ENCODE results near the gene WAC. TPM values are rescaled to one million over a fixed set of nuclear protein-coding genes. Genes with fewer than 3 reads are reported as not detected.
"Not testable (repeated sequence)": the region's sequence is repeated elsewhere in the genome, so short reads cannot be mapped to it uniquely, and the experiment has no call there.

WAC gene
- total RNA-seq, 2 donors from 2014 or later: 43.8 to 58.3 TPM

DNA sequence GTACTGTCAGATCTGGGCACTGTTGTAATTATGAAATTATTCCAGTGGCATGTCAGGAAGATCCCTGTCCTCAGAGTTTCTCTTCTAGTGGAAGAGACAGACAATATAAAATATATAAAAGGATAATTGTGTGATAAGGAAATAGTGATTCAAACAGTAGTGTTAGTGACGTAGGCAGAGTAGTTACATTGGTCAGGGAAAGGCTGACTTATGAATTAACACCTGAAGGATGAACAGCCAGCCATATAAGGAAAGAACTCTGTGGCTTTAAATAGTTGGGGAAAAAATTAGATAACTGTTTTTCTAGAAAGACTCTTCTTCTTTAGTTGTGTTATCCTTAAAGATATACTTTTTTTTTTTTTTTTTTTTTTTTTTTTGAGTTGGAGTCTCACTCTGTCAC is 37.7 kb downstream of the WAC start:
- Histone ChIP-seq H3K27ac (no peak overlapping the region), H3K27me3 (no peaks in the 10 kb centered on the region), H3K9me3 (no peaks in the 10 kb centered on the region), H3K4me1 (peaks cover 49% of the 10 kb centered on the region), H3K4me3 (no peak overlapping the region), H3K36me3 (replicated peaks in 1 of 2; ENCODE audit: insufficient read depth in 1 of 2, low read depth in 2 of 2) (no peaks in the 10 kb centered on the region)
- TF ChIP-seq, protein P1, sequence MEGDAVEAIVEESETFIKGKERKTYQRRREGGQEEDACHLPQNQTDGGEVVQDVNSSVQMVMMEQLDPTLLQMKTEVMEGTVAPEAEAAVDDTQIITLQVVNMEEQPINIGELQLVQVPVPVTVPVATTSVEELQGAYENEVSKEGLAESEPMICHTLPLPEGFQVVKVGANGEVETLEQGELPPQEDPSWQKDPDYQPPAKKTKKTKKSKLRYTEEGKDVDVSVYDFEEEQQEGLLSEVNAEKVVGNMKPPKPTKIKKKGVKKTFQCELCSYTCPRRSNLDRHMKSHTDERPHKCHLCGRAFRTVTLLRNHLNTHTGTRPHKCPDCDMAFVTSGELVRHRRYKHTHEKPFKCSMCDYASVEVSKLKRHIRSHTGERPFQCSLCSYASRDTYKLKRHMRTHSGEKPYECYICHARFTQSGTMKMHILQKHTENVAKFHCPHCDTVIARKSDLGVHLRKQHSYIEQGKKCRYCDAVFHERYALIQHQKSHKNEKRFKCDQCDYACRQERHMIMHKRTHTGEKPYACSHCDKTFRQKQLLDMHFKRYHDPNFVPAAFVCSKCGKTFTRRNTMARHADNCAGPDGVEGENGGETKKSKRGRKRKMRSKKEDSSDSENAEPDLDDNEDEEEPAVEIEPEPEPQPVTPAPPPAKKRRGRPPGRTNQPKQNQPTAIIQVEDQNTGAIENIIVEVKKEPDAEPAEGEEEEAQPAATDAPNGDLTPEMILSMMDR (IDR thresholded peaks at IDR 0.05): no peak
- no peak for TF ChIP-seq POLR2A (IDR thresholded peaks at IDR 0.05)
- intact Hi-C loops (cut with DNase I): no loop called here
- ATAC-seq: no peak
- WGBS, 2 donors: 67 to 83% methylated on average over 1 of the region's 1 CpG
- DNase-seq: no peak

DNA sequence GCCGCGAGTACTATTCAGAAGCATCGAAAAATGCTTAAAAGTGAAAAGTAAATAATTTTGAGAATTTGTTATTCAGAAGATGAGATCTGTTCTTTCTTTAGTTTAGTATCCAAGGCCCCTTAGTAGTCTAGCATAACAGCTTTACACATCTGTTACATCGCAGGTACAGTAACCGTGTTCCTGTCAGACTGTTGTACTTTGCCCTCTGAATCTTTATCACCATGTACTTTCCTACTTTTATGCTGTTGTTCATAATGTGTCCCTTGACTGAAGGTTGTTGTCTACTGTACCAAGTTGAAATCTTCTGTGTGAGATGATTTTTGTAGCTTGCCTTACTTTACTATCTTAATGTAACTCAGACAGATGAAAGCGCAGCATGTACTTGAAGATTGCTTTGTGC is 38.3 kb downstream of the WAC start:
- Histone ChIP-seq H3K36me3 (replicated peaks in 1 of 2; ENCODE audit: insufficient read depth in 1 of 2, low read depth in 2 of 2) (no peaks in the 10 kb centered on the region), H3K4me1 (peaks cover 49% of the 10 kb centered on the region), H3K9me3 (no peaks in the 10 kb centered on the region), H3K4me3 (no peak overlapping the region), H3K27me3 (no peaks in the 10 kb centered on the region), H3K27ac (no peak overlapping the region)
- no peak for ATAC-seq
- 76 to 82% methylated on average over 6 of the region's 6 CpGs for WGBS, 2 donors
- no peak for DNase-seq
- intact Hi-C loops (cut with DNase I): no loop called here
- TF ChIP-seq POLR2A (IDR thresholded peaks at IDR 0.05): no peak

DNA sequence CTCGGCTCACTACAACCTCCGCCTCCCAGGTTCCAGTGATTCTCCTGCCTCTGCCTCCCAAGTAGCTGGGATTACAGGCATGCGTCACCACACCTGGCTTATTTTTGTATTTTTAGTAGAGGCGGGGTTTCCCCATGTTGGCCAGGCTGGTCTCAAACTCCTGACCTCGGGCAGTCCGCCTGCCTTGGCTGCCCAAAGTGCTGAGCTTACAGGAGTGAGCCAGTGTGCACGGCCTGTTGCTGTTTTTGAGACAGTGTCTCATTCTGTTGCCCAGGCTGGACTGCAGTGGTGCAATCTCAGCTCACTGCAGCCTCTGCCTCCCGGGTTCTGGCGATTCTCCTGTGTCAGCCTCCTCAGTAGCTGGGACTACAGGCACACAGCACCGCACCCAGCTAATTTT is 41.3 kb downstream of the WAC start:
- H3K9me3 ChIP-seq; H3K27ac ChIP-seq; intact Hi-C loops (cut with DNase I); DNase-seq; ATAC-seq; H3K36me3 ChIP-seq (replicated peaks in 1 of 2; ENCODE audit: insufficient read depth in 1 of 2, low read depth in 2 of 2); H3K27me3 ChIP-seq; H3K4me3 ChIP-seq: not testable (repeated sequence)
- peaks cover 48% of the 10 kb centered on the region for H3K4me1 ChIP-seq
- 91 to 96% methylated on average over 8 to 10 of the region's 10 CpGs for WGBS, 2 donors

DNA sequence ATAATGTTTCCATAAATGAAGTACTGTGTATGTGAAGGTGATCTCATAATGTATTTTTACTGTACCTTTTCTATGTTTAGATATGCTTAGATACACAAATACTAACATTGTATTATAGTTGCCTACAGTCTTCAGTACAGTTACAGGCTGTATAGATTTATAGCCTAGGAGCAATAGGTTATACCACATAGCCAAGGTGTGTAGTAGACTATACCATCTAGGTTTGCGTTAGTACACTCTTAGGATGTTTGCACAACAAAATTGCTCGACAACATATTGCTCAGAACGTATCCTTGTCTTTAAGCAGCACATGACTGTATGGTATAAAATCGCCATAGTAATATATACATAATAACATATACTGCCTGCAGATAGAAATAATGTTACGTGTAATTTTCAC is 42.9 kb downstream of the WAC start:
- Histone ChIP-seq H3K27ac (no peak overlapping the region), H3K4me3 (no peak overlapping the region), H3K27me3 (no peaks in the 10 kb centered on the region), H3K4me1 (peaks cover 43% of the 10 kb centered on the region), H3K36me3 (replicated peaks in 1 of 2; ENCODE audit: insufficient read depth in 1 of 2, low read depth in 2 of 2) (no peaks in the 10 kb centered on the region), H3K9me3 (no peaks in the 10 kb centered on the region)
- no peak for DNase-seq
- 66 to 71% methylated on average over 5 of the region's 5 CpGs for WGBS, 2 donors
- no peak for ATAC-seq
- intact Hi-C loops (cut with DNase I): no loop called here
- TF ChIP-seq POLR2A (IDR thresholded peaks at IDR 0.05): no peak
- TF ChIP-seq, protein P1 (IDR thresholded peaks at IDR 0.05): no peak

DNA sequence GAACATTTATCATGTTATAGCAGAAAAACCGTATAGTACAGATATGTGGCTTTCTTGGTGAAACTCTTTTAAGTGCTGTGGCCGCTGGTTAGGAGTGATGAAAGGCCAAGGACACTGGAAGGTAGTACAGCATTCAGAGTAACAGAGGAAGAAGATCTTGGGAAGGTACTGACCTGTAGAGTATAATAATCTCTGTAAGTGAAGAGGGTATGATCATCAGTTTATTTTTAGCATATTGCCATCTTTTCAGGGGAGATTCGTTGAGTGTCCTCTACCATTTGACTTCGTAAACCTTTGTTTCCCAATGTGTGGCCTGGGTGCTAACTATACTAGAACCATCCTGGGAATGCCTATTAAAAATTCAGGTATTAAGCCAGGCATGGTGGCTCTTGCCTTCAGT is 44.6 kb downstream of the WAC start:
- 68 to 72% methylated on average over 4 of the region's 4 CpGs for WGBS, 2 donors
- Histone ChIP-seq H3K36me3 (replicated peaks in 1 of 2; ENCODE audit: insufficient read depth in 1 of 2, low read depth in 2 of 2) (no peaks in the 10 kb centered on the region), H3K4me3 (no peak overlapping the region), H3K4me1 (peaks cover 47% of the 10 kb centered on the region), H3K27ac (no peak overlapping the region), H3K27me3 (no peaks in the 10 kb centered on the region), H3K9me3 (no peaks in the 10 kb centered on the region)
- TF ChIP-seq, protein P1 (IDR thresholded peaks at IDR 0.05): no peak
- TF ChIP-seq POLR2A (IDR thresholded peaks at IDR 0.05): no peak
- intact Hi-C loops (cut with DNase I): no loop called here
- DNase-seq (no peak), ATAC-seq (no peak)

DNA sequence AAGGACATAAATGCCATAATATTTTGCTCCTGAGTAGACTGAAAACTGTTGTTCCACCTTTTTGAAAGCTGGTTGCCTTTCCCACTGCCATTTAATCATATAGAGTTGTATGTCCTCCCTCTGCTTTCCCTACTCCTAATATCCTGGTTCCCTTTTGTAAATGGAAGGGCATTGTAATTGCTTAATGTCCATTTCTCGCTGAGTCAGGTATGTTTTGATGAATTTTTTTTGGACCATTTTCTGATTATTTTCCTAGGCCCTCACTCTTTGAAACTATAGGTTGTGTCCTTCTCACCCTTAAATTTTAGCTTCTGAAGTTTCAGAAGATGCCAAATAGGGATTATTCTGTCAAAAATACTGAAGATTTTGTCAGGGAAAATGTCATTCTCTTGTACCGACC is 45.5 kb downstream of the WAC start:
- WGBS, 2 donors: 88 to 96% methylated on average over 2 of the region's 2 CpGs
- H3K27me3 ChIP-seq: no peaks in the 10 kb centered on the region
- intact Hi-C loops (cut with DNase I): no loop called here
- no peaks in the 10 kb centered on the region for H3K9me3 ChIP-seq
- H3K36me3 ChIP-seq (replicated peaks in 1 of 2; ENCODE audit: insufficient read depth in 1 of 2, low read depth in 2 of 2): no peaks in the 10 kb centered on the region
- ATAC-seq: no peak
- no peak overlapping the region for H3K27ac ChIP-seq
- TF ChIP-seq POLR2A (IDR thresholded peaks at IDR 0.05): no peak
- TF ChIP-seq, protein P1 (IDR thresholded peaks at IDR 0.05): no peak
- peaks cover 47% of the 10 kb centered on the region for H3K4me1 ChIP-seq
- no peak overlapping the region for H3K4me3 ChIP-seq
- no peak for DNase-seq

All from body of pancreas (tissue), 4 donors.